SK-N-SH (cell line): ENCODE results near the gene LSM3. TPM values are rescaled to one million over a fixed set of nuclear protein-coding genes. Genes with fewer than 3 reads are reported as not detected.

ENCODE experiments used
- CTCF ChIA-PET: fragments of 300-600, 350-600 bp; formaldehyde crosslinking; extraction: SDS; loops from one replicate; lab custom pipeline; 2021; lab: Yijun Ruan, JAX
- POLR2A ChIA-PET: fragments of 350-600 bp; sonication (Branson Sonifier 250); formaldehyde crosslinking; extraction: SDS; loops from one replicate; lab custom pipeline; 2020; ENCODE audit warnings: antibody characterized with exemption, inconsistent platforms; lab: Yijun Ruan, JAX
- DNase-seq: peaks from one replicate; pipeline ENCODE4 v3.0.0; 2012
- H2AFZ ChIP-seq: fragments of 200-600 bp; sonication (generic); 2 replicates; pipeline ENCODE4 v1.8.1; 2016; ENCODE audit warnings: antibody characterized with exemption, mild to moderate bottlenecking, low read depth
- H3F3A ChIP-seq: fragments of 200-600 bp; sonication (generic); replicated peaks from 2 replicates; pipeline ENCODE3; 2016; ENCODE audit warnings: antibody characterized with exemption, mild to moderate bottlenecking; ENCODE audit not compliant: insufficient read depth
- H3K27ac ChIP-seq, 2 experiments: fragments of 200-500 bp in 1 of 2; fragments of 200-600 bp in 1 of 2; sonication (Bioruptor generic) in 1 of 2; sonication (generic), shearing (Covaris generic) in 1 of 2; 2 replicates each; pipeline versions ENCODE4 v1.5.1 to v1.6.1; 2014 to 2016; ENCODE audit warnings: low read depth in 2 of 2, inconsistent platforms in 1 of 2, low read length in 1 of 2, mild to moderate bottlenecking in 1 of 2, mixed read lengths in 1 of 2
- H3K27me3 ChIP-seq: fragments of 200-600 bp; sonication (generic), shearing (Covaris generic); 2 replicates; pipeline ENCODE4 v1.6.1; 2016; ENCODE audit warnings: mixed run types; ENCODE audit not compliant: insufficient read depth
- H3K36me3 ChIP-seq, 2 experiments: fragments of 200-500 bp in 1 of 2; fragments of 200-600 bp in 1 of 2; sonication (Bioruptor generic) in 1 of 2; sonication (generic) in 1 of 2; replicated peaks in 1 of 2; 2 replicates each; pipeline versions ENCODE3 to v1.5.1; 2014 to 2016; ENCODE audit warnings: low read length in 1 of 2, mild to moderate bottlenecking in 1 of 2; ENCODE audit not compliant: insufficient read depth in 2 of 2, control insufficient read depth in 1 of 2
- H3K4me1 ChIP-seq, 2 experiments: fragments of 200-500 bp in 1 of 2; fragments of 200-600 bp in 1 of 2; sonication (Bioruptor generic) in 1 of 2; sonication (generic), shearing (Covaris generic) in 1 of 2; 2 replicates each; pipeline versions ENCODE4 v1.5.1 to v1.6.1; 2014 to 2016; ENCODE audit warnings: low read depth in 1 of 2, low read length in 1 of 2, mixed run types in 1 of 2; ENCODE audit not compliant: insufficient read depth in 2 of 2, control insufficient read depth in 1 of 2
- H3K4me2 ChIP-seq: fragments of 200-600 bp; sonication (generic), shearing (Covaris generic); 2 replicates; pipeline ENCODE4 v1.6.1; 2017; ENCODE audit warnings: mixed run types
- H3K4me3 ChIP-seq, 2 experiments: fragments of 200-500 bp in 1 of 2; fragments of 200-600 bp in 1 of 2; sonication (Bioruptor generic) in 1 of 2; sonication (generic), shearing (Covaris generic) in 1 of 2; 2 replicates each; pipeline versions ENCODE4 v1.5.1 to v1.8.1; 2014 to 2016; ENCODE audit warnings: low read depth in 2 of 2, inconsistent platforms in 1 of 2, low read length in 1 of 2, mild to moderate bottlenecking in 1 of 2, mixed read lengths in 1 of 2, moderate library complexity in 1 of 2
- H3K79me2 ChIP-seq: fragments of 200-600 bp; sonication (generic); 2 replicates; pipeline ENCODE4 v1.8.1; 2017; ENCODE audit warnings: mild to moderate bottlenecking; ENCODE audit not compliant: insufficient read depth
- H3K9ac ChIP-seq: fragments of 200-600 bp; sonication (generic); 2 replicates; pipeline ENCODE4 v1.6.1; 2017; ENCODE audit warnings: mixed run types
- H3K9me2 ChIP-seq: fragments of 200-600 bp; sonication (generic); 2 replicates; pipeline ENCODE4 v1.6.1; 2017; ENCODE audit warnings: mixed run types
- H3K9me3 ChIP-seq: fragments of 200-600 bp; sonication (generic); 2 replicates; pipeline ENCODE4 v1.6.1; 2017; ENCODE audit warnings: mixed run types, mild to moderate bottlenecking, moderate library complexity
- H4K20me1 ChIP-seq: fragments of 200-600 bp; sonication (generic); 2 replicates; pipeline ENCODE4 v1.6.1; 2017; ENCODE audit warnings: mild to moderate bottlenecking, mixed run types; ENCODE audit not compliant: insufficient read depth
- ELF1 ChIP-seq: IDR thresholded peaks from 2 replicates; pipeline ENCODE4 v1.4.0; 2012
- EP300 ChIP-seq, 2 experiments: IDR thresholded peaks; 2 replicates each; pipeline versions ENCODE4 v1.4.0 to v1.6.1; 2012; ENCODE audit warnings: borderline replicate concordance in 1 of 2, low read depth in 1 of 2, low read length in 1 of 2
- FOSL2 ChIP-seq: IDR thresholded peaks from 2 replicates; pipeline ENCODE4 v1.4.0; 2012; ENCODE audit warnings: low read depth, mild to moderate bottlenecking, moderate library complexity, borderline replicate concordance
- FOXJ3 ChIP-seq: sonication (generic); formaldehyde crosslinking; IDR thresholded peaks from 2 replicates; pipeline ENCODE4 v1.5.1; 2020; ENCODE audit warnings: mild to moderate bottlenecking, missing genetic modification reagents
- FOXM1 ChIP-seq: IDR thresholded peaks from 2 replicates; pipeline ENCODE4 v1.4.0; 2012; ENCODE audit warnings: low read depth, mild to moderate bottlenecking
- GABPA ChIP-seq: IDR thresholded peaks from 2 replicates; pipeline ENCODE4 v1.4.0; 2012; ENCODE audit warnings: low read depth, mild to moderate bottlenecking
- GATA2 ChIP-seq: sonication (generic); formaldehyde crosslinking; IDR thresholded peaks from 2 replicates; pipeline ENCODE4 v1.5.0; 2020; ENCODE audit warnings: mild to moderate bottlenecking, missing genetic modification reagents
- IRF3 ChIP-seq: fragments of 150-350 bp; IDR thresholded peaks from 2 replicates; pipeline ENCODE4 v1.6.1; 2016; ENCODE audit warnings: mild to moderate bottlenecking, low read depth, low read length
- JUND ChIP-seq: IDR thresholded peaks from 2 replicates; pipeline ENCODE4 v1.4.0; 2012
- MAX ChIP-seq: IDR thresholded peaks from 2 replicates; pipeline ENCODE4 v1.4.0; 2012; ENCODE audit warnings: low read depth
- MEF2A ChIP-seq: IDR thresholded peaks from 2 replicates; pipeline ENCODE4 v1.4.0; 2012; ENCODE audit warnings: low read depth, borderline replicate concordance
- MXI1 ChIP-seq: IDR thresholded peaks from 2 replicates; pipeline ENCODE4 v1.6.1; 2012; ENCODE audit warnings: mild to moderate bottlenecking, low read depth, low read length, improper control_type of control experiment
- NFIC ChIP-seq: IDR thresholded peaks from 2 replicates; pipeline ENCODE4 v1.4.0; 2012; ENCODE audit warnings: borderline replicate concordance
- NRF1 ChIP-seq: IDR thresholded peaks from 2 replicates; pipeline ENCODE4 v1.6.1; 2012; ENCODE audit warnings: low read depth, mild to moderate bottlenecking, low read length
- RAD21 ChIP-seq: IDR thresholded peaks from 2 replicates; pipeline ENCODE4 v1.6.1; 2012; ENCODE audit warnings: mild to moderate bottlenecking, low read length
- RXRA ChIP-seq: IDR thresholded peaks from 2 replicates; pipeline ENCODE4 v1.4.0; 2012; ENCODE audit warnings: low read depth, mild to moderate bottlenecking, borderline replicate concordance
- SIN3A ChIP-seq: IDR thresholded peaks from 2 replicates; pipeline ENCODE4 v1.6.1; 2012; ENCODE audit warnings: low read depth, mild to moderate bottlenecking, low read length, moderate library complexity, borderline replicate concordance
- SMC3 ChIP-seq: IDR thresholded peaks from 2 replicates; pipeline ENCODE4 v1.6.1; 2012; ENCODE audit warnings: low read depth, low read length, improper control_type of control experiment
- TAF1 ChIP-seq: IDR thresholded peaks from 2 replicates; pipeline ENCODE4 v1.6.1; 2012; ENCODE audit warnings: low read depth, mild to moderate bottlenecking, low read length, moderate library complexity, borderline replicate concordance
- TEAD4 ChIP-seq: IDR thresholded peaks from 2 replicates; pipeline ENCODE4 v1.4.0; 2012; ENCODE audit warnings: mild to moderate bottlenecking, borderline replicate concordance; ENCODE audit not compliant: insufficient read depth
- USF2 ChIP-seq: fragments of 150-350 bp; IDR thresholded peaks from 2 replicates; pipeline ENCODE4 v1.6.1; 2017; ENCODE audit warnings: antibody characterized with exemption, low read length, low read depth, borderline replicate concordance
- YY1 ChIP-seq: IDR thresholded peaks from 2 replicates; pipeline ENCODE4 v1.4.0; 2012; ENCODE audit warnings: low read depth, mild to moderate bottlenecking
- ZBTB33 ChIP-seq: IDR thresholded peaks from 2 replicates; pipeline ENCODE4 v1.4.0; 2012; ENCODE audit warnings: low read depth, borderline replicate concordance
- WGBS: methylation state at CpG from one replicate; pipeline ENCODE4 v1.1.6; 2017; ENCODE audit warnings: low lambda C conversion rate; 5-methylcytosine and 5-hydroxymethylcytosine counted together
- polyA plus RNA-seq, 3 experiments: library from polyadenylated mRNA; depleted of rRNA; stranded (reverse); fragments of >200 nt; gene quantifications; 2 replicates each; pipeline ENCODE4 v1.2.3, GENCODE V29; 2012

LSM3 gene
- polyA plus RNA-seq, 1 of the 3 experiments (the other 2 are of a cell fraction): 5.1 TPM

- Histone ChIP-seq H3K4me1 (peaks cover 17 to 26% of the 10 kb centered on the region in 2 experiments; a peak in 3 of 4 replicates), H3K4me3 (peak overlapping the region; percentile 90 to 98; a peak in 2 of 4 replicates), H3K27me3 (no peaks in the 10 kb centered on the region), H3K79me2 (peaks cover 75% of the 10 kb centered on the region), H3F3A (peaks cover 4% of the 10 kb centered on the region), H3K9me2 (no peaks in the 10 kb centered on the region), H3K36me3 (peaks cover 29 to 30% of the 10 kb centered on the region in 2 experiments), H3K9ac (no peak overlapping the region), H2AFZ (no peak overlapping the region), H4K20me1 (peaks cover 14% of the 10 kb centered on the region; the same call in 1 of the 2 replicates), H3K4me2 (peak overlapping the region; percentile 77), H3K9me3 (no peaks in the 10 kb centered on the region), H3K27ac (no peak overlapping the region)
- WGBS: 91% methylated on average over 1 of the region's 1 CpG
- CTCF ChIA-PET: interaction anchor here (1.1 to 3.1 kb wide), 6 partner anchors 16 to 328 kb away, joined by 3 to 28 read pairs (median 4); no protein-coding TSS in a partner anchor
- DNase-seq: no peak
- POLR2A ChIA-PET: interaction anchor here (1.7 kb wide), 1 partner anchor 24 kb away, joined by 9 read pairs; no protein-coding TSS in a partner anchor
- TF ChIP-seq ELF1: no peak
- TF ChIP-seq YY1: no peak
- TF ChIP-seq MAX: no peak
- TF ChIP-seq NRF1: no peak
- TF ChIP-seq GABPA: no peak
- no peak for TF ChIP-seq FOSL2
- TF ChIP-seq GATA2: no peak
- TF ChIP-seq RAD21: no peak
- TF ChIP-seq RXRA: no peak
- no peak for TF ChIP-seq SMC3
- TF ChIP-seq SIN3A: no peak
Measured at GRCh38 chr3:14179795-14180194, 1.2 kb downstream of the LSM3 start.

GRCh38 chr3:14181253-14181652, 2.6 kb downstream of the LSM3 start:
- peaks cover 61% of the 10 kb centered on the region for H3K79me2 ChIP-seq
- H3K4me2 ChIP-seq: no peak overlapping the region
- TF ChIP-seq TEAD4 (no peak), TAF1 (no peak), ZBTB33 (no peak), NRF1 (no peak), FOSL2 (no peak), YY1 (no peak), FOXM1 (no peak), FOXJ3 (CRISPR knock-in tag) (no peak), MEF2A (no peak), RAD21 (no peak), MXI1 (no peak), USF2 (no peak), SIN3A (no peak), GABPA (no peak), NFIC (no peak), IRF3 (no peak), EP300 (IDR thresholded peaks at IDR 0.05; ENCODE audit: borderline replicate concordance in 1 of 2, low read depth in 1 of 2, low read length in 1 of 2) (no peak), JUND (no peak)
- WGBS: 97% methylated on average over 3 of the region's 3 CpGs
- H3K4me1 ChIP-seq: peaks cover 10 to 12% of the 10 kb centered on the region in 2 experiments; a peak in 3 of 4 replicates
- H3F3A ChIP-seq: no peaks in the 10 kb centered on the region
- peaks cover 29 to 35% of the 10 kb centered on the region in 2 experiments for H3K36me3 ChIP-seq
- no peak for DNase-seq
- CTCF ChIA-PET: interaction anchor here (3.1 kb wide), 1 partner anchor 23 kb away, joined by 28 read pairs; no protein-coding TSS in a partner anchor
- H2AFZ ChIP-seq: no peak overlapping the region
- H3K9me2 ChIP-seq: no peaks in the 10 kb centered on the region
- no peaks in the 10 kb centered on the region for H3K9me3 ChIP-seq
- POLR2A ChIA-PET: no interaction called here
- no peak overlapping the region for H3K9ac ChIP-seq
- no peaks in the 10 kb centered on the region for H3K27me3 ChIP-seq
- H3K4me3 ChIP-seq: no peak overlapping the region
- H3K27ac ChIP-seq: no peak overlapping the region
- H4K20me1 ChIP-seq: peaks cover under 1% of the 10 kb centered on the region; the same call in 1 of the 2 replicates
